H1 (cell line): ENCODE results near the gene MYL7. TPM values are rescaled to one million over a fixed set of nuclear protein-coding genes. Genes with fewer than 3 reads are reported as not detected.

Source experiments
- BACH1 ChIP-seq: IDR thresholded peaks from 2 replicates; pipeline ENCODE4 v1.6.1; 2012; ENCODE audit warnings: low read length, improper control_type of control experiment
- KDM5A ChIP-seq: fragments of 200-600 bp; IDR thresholded peaks from 2 replicates; pipeline ENCODE4 v1.7.1; 2012; ENCODE audit warnings: mild to moderate bottlenecking, low read length, inconsistent platforms, mixed read lengths
- POLR2A ChIP-seq, 2 experiments: IDR thresholded peaks; 1 replicate in 1 of 2; 2 replicates in 1 of 2; pipeline ENCODE4 v1.6.1; 2011; ENCODE audit warnings: low read depth in 2 of 2, low read length in 2 of 2, mild to moderate bottlenecking in 2 of 2; ENCODE audit errors: control extremely low read depth in 1 of 2
- RFX5 ChIP-seq: IDR thresholded peaks from 2 replicates; pipeline ENCODE4 v1.6.1; 2011; ENCODE audit warnings: low read depth, low read length, improper control_type of control experiment, borderline replicate concordance
- polyA plus RNA-seq, 7 experiments: library from polyadenylated mRNA; depleted of rRNA in 3 of 7; stranded (reverse) in 5 of 7; unstranded in 2 of 7; fragments of >200 nt in 5 of 7; fragments of 200-250 nt in 2 of 7; gene quantifications; 1 replicate in 5 of 7; 2 replicates in 1 of 7; 4 replicates in 1 of 7; pipeline versions ENCODE4 v1.2.1 to v1.2.3, GENCODE V29; 2011 to 2013; ENCODE audit warnings: missing spikeins in 2 of 7, mixed read lengths in 2 of 7
- total RNA-seq: library from RNA; stranded (reverse); fragmentation: NEBNext Ultra II Directional; extraction: Animal tissue kit (Norgen Biotek cat#: 25700); gene quantifications from 2 replicates; pipeline ENCODE4 v1.2.1, GENCODE V29; 2021
- TF ChIP-seq, protein P1 (sequence below): IDR thresholded peaks from 2 replicates; pipeline ENCODE4 v1.6.1; 2011; ENCODE audit warnings: low read depth, mild to moderate bottlenecking, low read length; ENCODE audit not compliant: insufficient read depth
- TF ChIP-seq, protein P2 (sequence below): IDR thresholded peaks from 2 replicates; pipeline ENCODE4 v1.6.1; 2012; ENCODE audit warnings: inconsistent platforms

MYL7 gene
- total and polyA plus RNA-seq, 2 of the 8 experiments (the other 6 are each of a cell fraction or from before 2014, with no cell fraction given), result 3.3 to 3.4 TPM

DNA sequence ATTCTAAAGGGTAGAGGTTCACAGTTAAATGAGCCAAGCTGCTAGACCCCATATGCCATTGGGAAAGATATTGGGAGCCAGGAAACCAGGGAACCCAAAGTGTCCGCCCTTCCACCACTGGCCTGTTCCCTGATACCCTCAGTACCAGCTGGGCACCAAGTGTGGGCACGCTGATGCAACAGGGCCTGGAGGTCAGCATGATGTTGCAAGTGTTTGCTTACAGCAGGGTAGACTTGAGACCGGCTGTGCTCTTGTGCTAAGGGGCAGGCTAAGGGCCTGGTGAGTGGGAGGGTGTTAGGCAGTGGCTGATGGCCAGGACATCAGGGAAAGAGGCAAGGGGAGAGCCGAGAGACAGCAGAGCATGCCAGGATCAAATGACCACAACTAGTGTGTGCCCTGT, 21.0 kb upstream of the MYL7 start (continued):
- TF ChIP-seq RFX5 (no peak), BACH1 (no peak), KDM5A (no peak), POLR2A (IDR thresholded peaks at IDR 0.05; ENCODE audit: control extremely low read depth in 1 of 2, low read depth in 2 of 2, low read length in 2 of 2) (no peak)
- TF ChIP-seq, protein P1, sequence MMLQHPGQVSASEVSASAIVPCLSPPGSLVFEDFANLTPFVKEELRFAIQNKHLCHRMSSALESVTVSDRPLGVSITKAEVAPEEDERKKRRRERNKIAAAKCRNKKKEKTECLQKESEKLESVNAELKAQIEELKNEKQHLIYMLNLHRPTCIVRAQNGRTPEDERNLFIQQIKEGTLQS, result no peak
- TF ChIP-seq, protein P2, sequence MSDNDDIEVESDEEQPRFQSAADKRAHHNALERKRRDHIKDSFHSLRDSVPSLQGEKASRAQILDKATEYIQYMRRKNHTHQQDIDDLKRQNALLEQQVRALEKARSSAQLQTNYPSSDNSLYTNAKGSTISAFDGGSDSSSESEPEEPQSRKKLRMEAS, result no peak
